ENCODE data around the gene BRI3. TPM values are rescaled to one million over a fixed set of nuclear protein-coding genes. Genes with fewer than 3 reads are reported as not detected.

Gene BRI3
- total RNA-seq, 1 donor from 2014 or later: 222 TPM

DNA sequence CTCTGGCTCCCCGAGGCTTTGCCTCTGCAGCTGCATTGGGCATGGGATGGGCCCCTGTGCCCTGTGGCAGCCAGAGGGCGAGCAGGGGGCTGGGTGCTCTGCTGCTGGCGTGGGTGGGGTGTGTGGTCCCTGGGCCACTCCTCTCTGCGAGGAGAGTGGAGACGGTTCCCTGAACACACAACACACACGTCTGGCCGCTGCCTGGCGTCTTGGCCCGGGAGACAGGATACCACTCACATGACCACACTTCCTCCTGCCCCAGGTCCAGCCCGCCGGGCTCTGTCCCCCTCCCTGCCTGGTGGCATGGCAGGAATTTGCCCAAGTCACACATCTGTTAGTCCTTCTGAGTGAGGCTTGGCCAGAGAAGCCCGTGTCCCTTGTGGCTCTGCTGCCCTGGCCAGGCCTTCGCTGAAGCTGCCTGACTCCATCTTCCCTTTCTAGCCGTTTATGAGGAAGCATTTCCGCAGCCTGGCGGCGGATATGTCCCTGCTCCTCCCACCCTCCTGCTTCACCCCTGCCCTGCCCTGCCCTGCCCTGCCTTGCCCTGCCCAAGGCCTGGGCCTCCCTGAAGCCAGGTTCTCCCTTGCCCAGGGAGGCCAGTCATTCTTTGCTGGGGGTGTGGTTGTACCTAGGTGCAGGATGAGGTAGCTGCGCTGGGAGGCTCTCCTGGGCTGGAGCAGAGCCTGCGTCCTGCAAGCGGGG is 3.0 kb downstream of the BRI3 start:
- intact Hi-C loops (cut with DNase I): no loop called here
- ATAC-seq (ENCODE audit: poor library complexity) (peak; percentile 55), DNase-seq (peak; percentile 91)

DNA sequence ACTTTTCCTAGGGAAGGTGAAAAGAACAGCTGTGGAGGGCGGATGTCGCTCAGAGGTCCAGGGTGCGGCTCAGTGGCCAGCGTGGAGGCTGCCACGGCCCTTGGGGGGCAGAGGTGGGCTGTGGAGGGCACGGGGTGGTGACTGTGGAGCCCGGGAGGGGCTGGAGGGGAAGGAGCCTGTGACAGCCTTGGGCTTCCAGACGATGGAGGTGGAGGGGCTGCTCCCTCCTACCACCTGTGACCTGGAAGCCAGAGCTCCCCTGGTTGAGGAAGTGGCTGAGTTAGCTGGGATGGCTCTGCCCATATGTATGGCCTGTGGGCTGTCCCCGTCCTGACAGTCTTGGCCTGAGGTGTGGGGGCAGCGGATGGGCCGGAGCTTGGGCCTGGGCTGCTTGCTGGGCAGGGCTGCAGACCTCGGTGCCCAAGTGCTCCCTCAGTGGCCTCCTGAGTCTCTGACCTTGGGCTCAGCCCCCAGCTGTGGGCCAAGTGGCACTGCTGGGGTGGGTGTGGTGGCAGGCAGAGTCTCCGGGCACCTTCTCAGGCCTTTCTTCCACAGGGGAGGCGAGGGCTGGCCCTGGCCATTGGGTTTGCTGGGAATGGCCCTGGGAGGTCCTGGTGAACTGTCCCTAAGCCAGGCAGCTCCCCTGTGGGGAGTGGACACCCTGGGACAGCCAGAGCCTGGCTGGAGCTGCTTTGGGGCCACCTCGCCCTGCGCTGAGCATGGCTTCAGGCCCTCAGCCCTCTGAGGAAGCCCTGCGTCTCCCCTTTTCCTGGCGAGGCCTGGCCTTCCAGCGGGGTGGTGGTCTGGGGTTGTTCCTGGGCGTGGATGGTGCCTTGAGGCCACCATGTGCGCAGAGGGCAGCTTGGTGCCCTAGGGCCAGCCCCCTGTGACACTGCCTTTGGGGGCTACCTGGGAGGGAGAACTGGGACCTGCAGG is 3.9 kb downstream of the BRI3 start:
- DNase-seq: no peak
- intact Hi-C loops (cut with DNase I): no loop called here
- no peak for ATAC-seq (ENCODE audit: poor library complexity)

DNA sequence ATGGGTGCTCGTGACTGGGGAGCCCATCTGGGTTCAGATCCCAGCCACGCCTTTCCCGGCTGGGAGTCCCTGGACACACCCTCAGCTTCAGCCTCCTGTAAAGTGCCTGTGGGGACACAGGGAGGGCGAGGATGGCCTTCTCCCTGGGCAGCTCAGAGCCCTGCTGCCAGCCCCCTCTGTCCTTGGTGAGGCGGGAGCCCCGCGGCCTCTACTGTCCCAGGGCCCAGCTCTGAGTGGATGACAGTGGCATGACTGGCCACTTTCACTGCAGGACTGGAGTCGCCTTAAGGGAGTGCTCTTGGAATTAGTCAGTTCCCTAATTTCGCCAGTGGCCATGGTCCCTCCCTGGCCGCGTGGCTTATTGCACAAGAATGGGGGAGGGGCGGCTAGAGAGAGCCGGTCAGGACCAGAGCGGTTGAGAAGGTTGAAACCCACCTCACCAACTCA is 4.6 kb downstream of the BRI3 start:
- peak; percentile 82 for DNase-seq
- intact Hi-C loops (cut with DNase I): no loop called here
- ATAC-seq (ENCODE audit: poor library complexity): peak; percentile 14

DNA sequence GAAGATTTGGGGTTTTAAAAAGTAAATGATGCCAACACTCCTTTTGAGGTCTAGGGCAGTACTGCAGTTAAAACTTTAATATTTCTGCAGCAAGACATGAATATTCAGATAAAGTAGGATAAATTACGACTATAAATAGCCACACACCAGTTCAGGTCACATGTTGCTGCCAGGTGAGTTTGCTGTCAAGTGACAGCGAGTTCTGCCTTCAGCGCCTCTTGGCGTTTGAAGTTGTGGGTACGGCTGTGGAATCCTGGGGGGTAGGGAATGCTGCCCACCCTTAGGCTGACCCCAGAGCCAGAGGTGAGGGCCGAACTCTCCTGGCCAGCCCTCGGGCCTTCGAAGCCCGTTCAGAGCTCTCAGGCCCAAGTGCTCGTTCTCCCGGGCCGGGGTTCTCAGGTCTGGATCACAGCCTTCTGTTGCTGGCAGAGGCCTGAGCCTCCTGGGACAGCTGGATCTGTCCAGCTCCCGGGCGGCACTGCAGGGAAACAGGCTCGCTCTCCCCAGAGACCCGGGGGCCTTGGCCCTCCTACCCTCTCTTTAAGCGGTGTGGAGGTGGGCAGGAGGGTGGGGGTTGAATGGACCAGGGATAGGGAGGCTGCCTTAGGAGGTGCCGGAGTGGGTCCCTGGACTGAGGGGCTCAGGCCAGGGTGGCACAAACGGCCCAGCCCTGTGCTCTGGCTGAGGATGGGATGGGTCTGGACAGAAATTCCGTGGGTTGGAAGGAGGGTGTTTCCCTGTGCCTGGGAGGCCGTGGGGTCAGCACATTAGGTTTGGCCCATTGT is 5.4 kb downstream of the BRI3 start:
- intact Hi-C loops (cut with DNase I): no loop called here
- DNase-seq (peak; percentile 55), ATAC-seq (ENCODE audit: poor library complexity) (no peak)

DNA sequence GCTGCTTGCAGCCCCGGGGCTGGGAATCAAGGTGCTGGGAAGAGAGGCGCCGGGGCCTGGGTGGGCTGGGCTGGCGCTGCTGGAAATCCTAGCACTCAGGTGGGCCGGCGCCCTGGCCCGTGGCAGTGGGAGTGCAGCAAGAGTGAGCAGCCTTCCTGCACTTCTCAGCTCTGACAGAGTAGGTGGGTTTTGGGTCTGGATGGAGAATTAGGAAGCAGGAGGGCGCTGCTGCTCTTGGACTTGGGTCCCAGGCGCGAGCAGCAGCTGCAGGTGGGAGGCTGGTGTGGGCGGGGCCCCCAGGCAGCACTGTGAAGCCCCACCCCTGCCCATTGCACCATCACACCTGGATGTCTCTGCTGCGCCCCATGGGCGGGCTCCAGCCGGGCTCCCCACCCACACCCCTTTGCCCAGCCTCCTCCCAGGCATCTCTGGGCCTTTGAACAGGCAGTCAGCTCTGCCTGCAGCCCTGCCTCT is 6.0 kb downstream of the BRI3 start:
- intact Hi-C loops (cut with DNase I): no loop called here
- no peak for DNase-seq
- no peak for ATAC-seq (ENCODE audit: poor library complexity)

DNA sequence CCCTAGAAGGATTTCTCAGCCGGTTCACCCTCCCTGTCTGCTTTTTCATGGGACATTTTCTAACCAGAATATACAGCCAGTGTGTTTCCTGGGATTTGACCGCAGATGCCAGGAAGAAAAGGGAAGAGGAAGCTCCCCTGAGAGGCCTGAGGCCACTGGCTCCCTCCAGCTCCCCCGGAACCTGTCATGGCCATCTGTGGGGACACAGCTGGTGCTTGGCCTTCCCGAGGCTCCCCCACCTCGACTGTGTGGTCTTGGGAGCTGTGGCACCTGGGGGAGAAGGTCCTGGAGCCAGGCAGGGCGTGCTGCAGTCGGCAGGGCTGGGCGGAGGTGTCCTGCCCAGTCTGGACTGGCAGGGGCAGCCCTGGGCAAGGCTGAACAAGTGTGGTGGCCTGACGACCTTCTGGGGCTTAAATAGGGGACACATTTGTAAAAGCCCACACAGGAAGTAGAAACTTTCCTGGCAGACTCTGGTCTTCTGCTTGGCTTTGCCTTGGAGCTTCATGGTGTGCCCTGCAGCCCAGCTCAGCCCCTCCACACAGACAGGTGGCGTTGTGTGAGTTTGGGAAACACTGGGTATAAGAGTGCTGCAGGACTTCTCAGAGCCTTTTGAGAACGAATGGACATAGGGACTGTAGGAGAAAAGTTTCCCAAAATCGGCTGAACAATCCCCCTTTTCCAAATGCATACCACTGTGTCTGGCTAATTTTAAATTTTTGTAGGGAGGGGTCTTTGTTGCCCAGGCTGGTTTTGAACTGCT is 6.8 kb downstream of the BRI3 start:
- intact Hi-C loops (cut with DNase I): no loop called here
- no peak for ATAC-seq (ENCODE audit: poor library complexity)
- no peak for DNase-seq

DNA sequence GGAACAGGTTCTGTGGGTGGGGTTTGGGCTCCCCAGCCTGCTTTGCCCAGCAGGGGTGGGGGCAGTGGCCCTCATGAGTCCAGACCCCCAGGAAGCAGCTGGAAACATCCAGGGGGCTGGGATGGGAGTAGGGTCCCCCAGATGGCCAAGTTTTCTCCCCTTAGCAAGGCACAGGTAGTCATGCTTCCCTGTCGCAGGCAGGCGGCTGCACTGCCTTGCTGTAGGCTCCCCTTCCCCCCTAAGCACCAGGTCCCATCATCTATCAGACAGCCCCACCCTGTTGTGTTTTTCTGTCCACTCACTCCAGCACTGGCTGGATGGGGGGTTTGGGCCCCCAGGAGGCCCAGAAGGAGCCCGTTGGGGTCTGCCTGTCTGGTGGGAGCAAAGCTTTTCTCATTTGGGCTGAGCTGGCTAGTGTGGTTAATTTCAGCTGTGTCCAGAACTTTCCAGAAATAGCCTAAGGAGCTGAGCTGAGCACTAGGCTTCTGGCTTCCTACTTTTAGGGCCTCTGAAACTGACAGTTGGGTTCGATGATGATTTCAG is 7.9 kb downstream of the BRI3 start:
- intact Hi-C loops (cut with DNase I): no loop called here
- no peak for DNase-seq
- no peak for ATAC-seq (ENCODE audit: poor library complexity)

DNA sequence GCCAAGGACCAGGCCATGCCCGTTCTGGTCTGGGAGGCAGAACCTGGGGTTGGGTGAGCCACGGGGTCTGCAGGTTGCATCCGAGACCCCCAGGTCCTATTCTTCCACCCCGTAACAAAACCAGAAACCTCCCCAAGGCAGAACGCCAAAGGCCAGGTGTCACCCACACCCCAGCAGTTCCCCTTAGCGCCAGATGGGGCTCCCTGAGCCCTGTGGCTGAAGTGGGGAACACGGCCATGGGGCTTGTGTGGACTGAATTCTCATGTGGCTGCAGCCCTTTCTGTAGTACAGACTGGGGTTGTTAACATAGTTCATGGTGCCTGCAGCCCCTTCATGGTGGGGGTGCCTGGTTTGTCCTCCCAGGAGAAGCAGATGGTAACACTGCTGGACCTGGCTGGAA is 10.2 kb downstream of the BRI3 start:
- intact Hi-C loops (cut with DNase I): no loop called here
- no peak for ATAC-seq (ENCODE audit: poor library complexity)
- DNase-seq: no peak

DNA sequence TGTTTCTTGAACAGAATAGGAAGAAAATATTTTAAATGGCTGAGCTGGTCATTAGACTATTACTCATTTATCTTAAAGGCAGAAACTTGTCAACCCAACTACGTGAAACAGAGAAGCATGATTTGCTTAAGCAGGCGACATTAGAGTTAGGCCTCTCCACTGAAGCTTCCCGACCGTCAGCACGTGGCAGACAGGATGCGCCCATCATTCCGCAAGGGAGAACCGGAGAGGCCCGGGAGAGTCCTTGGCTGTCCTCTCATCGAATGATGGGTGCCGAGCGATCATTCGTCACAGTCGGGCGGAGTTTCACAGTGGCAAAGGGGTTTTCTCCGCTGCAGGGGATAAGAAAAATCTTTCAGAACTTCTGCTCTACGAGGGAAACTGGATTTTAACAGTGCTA is 11.8 kb downstream of the BRI3 start:
- intact Hi-C loops (cut with DNase I): no loop called here
- no peak for DNase-seq
- no peak for ATAC-seq (ENCODE audit: poor library complexity)

DNA sequence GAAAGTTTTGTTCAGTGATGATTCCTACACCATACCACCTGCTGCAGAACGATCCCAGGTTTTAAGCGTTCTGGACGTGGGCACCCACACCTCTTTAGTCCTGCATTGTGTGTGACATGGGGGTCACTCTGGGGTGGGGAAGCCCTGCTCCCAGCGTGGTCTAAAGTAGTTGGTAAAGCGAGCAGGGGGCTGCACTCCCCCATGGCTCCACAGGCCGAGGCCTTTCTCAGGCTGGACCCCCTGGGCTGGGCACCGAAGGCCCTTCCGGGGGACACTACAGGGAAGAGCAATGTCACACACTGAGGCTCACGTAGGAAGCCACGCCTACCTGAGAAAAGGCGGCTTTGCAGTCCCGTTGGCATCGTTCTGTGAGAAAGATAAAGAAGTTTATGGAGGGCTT is 12.3 kb downstream of the BRI3 start:
- intact Hi-C loops (cut with DNase I): no loop called here
- DNase-seq: no peak
- no peak for ATAC-seq (ENCODE audit: poor library complexity)

DNA sequence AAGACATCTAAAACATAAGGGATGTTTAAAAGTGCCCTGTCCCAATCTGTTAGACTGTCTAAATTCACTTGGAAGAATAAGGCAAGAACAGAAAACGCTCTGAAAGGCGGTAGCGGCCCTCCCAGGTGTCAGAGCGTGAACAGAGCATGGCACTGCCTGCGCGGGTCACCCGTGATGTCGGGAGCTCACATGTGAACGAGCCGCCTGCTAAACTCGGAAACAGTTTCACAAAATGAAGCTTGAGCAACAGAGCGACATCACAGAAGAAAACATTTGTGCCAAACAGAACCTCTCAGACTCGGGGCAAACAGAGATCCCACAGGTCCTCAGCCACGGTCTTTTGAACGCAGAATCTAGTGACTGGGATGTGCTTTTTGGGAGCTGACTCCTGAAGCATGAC is 12.8 kb downstream of the BRI3 start:
- ATAC-seq (ENCODE audit: poor library complexity) (no peak), DNase-seq (no peak)
- intact Hi-C loops (cut with DNase I): no loop called here

DNA sequence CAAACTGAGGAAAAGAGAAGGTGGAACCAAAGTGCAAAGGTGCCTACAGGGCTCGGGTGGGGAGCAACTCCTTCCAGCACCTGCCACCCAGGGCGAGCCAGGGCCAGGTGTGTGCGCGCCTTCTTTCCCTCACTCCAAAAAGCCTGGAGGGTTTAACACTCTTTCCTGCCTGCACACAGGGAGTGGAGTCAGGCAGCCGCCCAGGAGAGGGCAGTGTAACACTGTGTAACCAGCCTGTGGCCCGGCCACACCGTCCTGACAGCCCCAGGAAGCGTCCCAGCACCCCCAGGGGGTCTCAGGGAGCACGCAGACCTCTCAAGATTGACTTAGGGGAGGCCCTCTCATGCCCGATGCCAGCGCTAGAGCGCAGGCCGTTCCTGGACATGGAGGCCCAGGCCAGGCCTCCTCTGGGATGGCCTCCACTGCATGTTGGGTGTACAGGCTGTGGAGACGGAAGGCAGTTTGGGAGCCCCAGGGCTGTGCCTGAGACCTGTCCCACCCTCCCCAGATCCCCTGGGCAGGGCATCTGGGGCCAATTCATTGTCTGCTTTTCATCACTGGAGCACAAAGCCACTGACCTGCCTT is 13.4 kb downstream of the BRI3 start:
- intact Hi-C loops (cut with DNase I): loop anchor here (5.0 kb wide), 1 partner anchor 107 kb away; the partner anchor contains the start of gene BAIAP2L1
- peak; percentile 59 for DNase-seq
- peak; percentile 61 for ATAC-seq (ENCODE audit: poor library complexity)

DNA sequence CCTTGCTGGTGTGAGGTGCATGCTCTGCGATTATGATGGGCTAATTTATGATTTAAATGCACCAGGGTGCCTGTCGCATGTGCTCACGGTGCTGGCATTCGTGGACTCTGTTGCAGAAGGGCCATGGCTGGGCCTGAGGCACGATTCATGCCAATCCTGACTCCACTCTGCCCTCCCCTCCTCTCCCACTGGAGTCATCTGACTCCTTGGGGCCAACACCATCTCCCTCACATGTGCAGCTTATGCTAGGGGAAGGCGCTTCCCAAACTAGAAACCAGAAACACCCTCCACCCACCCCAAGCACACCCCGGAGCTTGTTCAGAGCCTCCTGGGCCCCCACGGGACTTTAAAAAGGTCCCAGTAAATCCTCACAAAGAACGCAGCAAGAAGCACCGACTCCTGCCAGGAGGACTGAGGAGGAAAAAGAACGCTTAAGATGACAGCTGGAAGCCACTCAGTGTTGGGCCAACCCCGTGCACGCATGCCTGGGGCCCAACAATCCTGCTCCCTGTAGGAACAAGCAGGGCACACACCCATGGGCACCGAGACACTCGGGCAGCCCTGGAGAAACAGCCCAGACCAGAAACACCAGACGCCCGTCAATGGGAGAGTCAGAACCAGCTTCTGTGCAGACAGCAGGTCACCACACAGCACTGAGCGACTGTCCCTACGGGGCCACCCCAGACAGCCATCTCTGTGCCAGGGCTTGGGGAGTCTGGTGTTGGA is 14.1 kb downstream of the BRI3 start:
- intact Hi-C loops (cut with DNase I): loop anchor here (5.0 kb wide), 1 partner anchor 107 kb away; the partner anchor contains the start of gene BAIAP2L1
- ATAC-seq (ENCODE audit: poor library complexity) (peak; percentile 19), DNase-seq (no peak)

DNA sequence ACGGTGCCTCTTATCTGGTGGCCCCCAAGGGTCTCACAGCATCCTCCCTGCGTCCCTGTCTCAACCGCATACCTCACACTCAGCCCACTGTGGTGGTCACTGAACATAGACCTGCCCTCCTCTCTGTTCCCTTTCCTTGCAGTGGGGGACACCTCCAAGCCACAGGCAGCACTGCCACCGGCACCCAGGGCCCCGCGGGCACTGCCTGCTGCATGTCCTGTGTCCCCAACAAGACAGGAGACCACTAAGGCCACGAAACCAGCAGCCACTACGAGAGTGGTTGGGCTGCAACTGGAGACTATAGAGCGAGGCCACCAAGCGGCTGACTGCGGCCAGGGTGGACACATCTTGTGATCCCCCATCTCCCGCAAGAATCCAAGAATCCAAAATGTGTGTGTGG is 15.3 kb downstream of the BRI3 start:
- intact Hi-C loops (cut with DNase I): loop anchor here (5.0 kb wide), 1 partner anchor 105 kb away; the partner anchor contains the start of gene BAIAP2L1
- ATAC-seq (ENCODE audit: poor library complexity) (no peak), DNase-seq (no peak)

DNA sequence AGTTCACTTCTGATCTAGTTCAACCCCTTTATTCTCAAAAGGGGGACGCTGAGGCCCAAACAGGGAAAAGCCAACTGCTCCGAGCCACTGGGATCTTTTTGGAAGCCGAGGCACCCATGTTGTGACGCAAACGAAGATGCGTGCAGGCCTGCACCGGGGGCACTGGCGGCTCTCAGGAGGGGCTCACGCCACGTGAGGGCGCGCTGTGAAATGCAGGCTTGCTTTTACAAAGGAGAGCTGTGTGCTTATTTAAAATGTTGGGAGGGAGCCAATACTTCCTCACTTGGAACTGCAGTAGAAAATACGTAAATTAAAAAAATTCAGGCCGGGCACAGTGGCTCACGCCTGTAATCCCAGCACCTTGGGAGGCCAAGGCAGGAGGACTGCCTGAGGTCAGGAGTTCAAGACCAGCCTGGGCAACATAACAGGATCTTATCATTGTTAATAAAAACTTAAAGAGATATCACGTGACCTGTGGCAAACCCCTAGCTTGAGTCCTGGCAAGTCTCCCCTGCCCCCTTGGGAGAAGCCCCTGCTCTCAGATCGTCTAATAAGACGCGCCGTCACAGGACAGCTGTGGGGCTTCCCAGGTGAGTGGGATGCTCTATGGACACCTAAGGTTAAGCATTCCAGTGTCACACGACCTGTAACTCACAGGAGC is 16.3 kb downstream of the BRI3 start:
- ATAC-seq (ENCODE audit: poor library complexity): no peak
- intact Hi-C loops (cut with DNase I): loop anchor here (5.0 kb wide), 1 partner anchor 105 kb away; the partner anchor contains the start of gene BAIAP2L1
- no peak for DNase-seq

DNA sequence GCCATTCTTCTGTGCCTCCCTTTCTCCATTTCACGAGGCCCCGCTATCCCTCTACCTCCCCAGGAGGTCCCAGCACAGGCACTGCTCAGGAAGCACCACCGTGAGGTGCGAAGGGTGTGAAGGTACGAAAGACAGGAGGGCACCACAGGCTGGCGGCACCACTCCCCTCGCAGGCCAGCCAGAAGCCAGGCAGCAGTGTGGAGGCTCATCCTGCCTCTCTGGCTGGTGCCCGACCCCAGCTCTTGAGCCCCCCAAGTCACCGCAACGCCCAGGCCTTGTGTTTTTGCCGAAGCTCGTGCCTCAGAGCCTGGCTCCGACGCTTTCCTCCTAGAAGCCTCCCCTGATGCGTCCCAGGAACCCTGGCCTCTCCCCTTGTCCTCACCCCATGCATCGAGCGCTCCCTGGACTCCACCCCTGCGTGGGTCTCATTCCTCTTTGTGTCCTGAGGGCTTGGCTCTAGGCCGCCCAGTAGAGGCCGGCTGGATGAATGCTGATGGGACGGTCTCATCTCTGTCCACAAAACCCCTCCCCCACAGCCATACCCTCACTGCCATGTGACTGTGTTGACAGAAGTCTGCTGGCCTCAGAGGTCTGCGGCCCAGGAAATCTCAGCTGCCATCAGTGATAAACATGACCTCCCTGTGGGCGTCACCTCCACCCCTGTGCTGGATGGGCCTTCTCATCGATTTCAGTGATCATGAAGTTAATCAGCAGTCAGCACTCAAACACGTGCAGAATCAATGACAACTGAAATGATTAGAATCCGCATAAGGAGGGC is 19.3 kb downstream of the BRI3 start:
- intact Hi-C loops (cut with DNase I): no loop called here
- DNase-seq (peak; percentile 32), ATAC-seq (ENCODE audit: poor library complexity) (no peak)

Measured in Right ventricle myocardium superior (tissue), 1 donor.